GM23338 (cell line): Measurements from ENCODE around the gene OR10P1.

Experiments used
- CREB1 ChIP-seq: fragments of 250-450 bp; sonication (Bioruptor Pico); IDR thresholded peaks from 2 replicates; pipeline ENCODE4 v1.5.0; 2020; ENCODE audit warnings: low read depth, mild to moderate bottlenecking, moderate library complexity
- CTCF ChIP-seq, 2 experiments: fragments of 200-600 bp in 1 of 2; sonication (generic) in 1 of 2; conservative IDR thresholded peaks; 2 replicates each; pipeline versions ENCODE4 v1.5.1 to v1.6.1; 2016 to 2017; ENCODE audit warnings: antibody characterized with exemption in 2 of 2, low read depth in 2 of 2, mild to moderate bottlenecking in 2 of 2, moderate library complexity in 1 of 2
- ETS1 ChIP-seq: IDR thresholded peaks from 2 replicates; pipeline ENCODE4 v1.6.1; 2016; ENCODE audit warnings: antibody characterized with exemption
- EZH2 ChIP-seq: fragments of 200-600 bp; sonication (generic); IDR thresholded peaks from one replicate; pipeline ENCODE4 v1.8.0; 2017; ENCODE audit warnings: antibody characterized with exemption, mild to moderate bottlenecking, low read depth; ENCODE audit not compliant: unreplicated experiment
- NANOG ChIP-seq: IDR thresholded peaks from 2 replicates; pipeline ENCODE4 v1.6.1; 2016; ENCODE audit warnings: antibody characterized with exemption, borderline replicate concordance
- POLR2AphosphoS5 ChIP-seq: IDR thresholded peaks from 2 replicates; pipeline ENCODE4 v1.6.1; 2016; ENCODE audit warnings: antibody characterized with exemption, low read depth
- REST ChIP-seq: IDR thresholded peaks from one replicate; pipeline ENCODE4 v1.6.1; 2018; ENCODE audit warnings: antibody characterized with exemption; ENCODE audit not compliant: unreplicated experiment

GRCh38 chr12:55633151-55633550 is 3.5 kb upstream of the OR10P1 start:
- TF ChIP-seq CREB1 (CRISPR knock-in tag) = no peak
- TF ChIP-seq CTCF (conservative IDR thresholded peaks at IDR 0.05; ENCODE audit: low read depth in 2 of 2) = no peak
- no peak for TF ChIP-seq REST
- no peak for TF ChIP-seq POLR2AphosphoS5
- TF ChIP-seq ETS1 = no peak
- no peak for TF ChIP-seq EZH2
- no peak for TF ChIP-seq NANOG
